Activated B cell treated with CpG ODN at 0.5 μM for 24 hours (primary cell): ENCODE measurements around the gene NPFF. TPM values are rescaled to one million over a fixed set of nuclear protein-coding genes. Genes with fewer than 3 reads are reported as not detected.

Experiments
- ATAC-seq: fragments of 200-7000 bp; cut with Tn5 transposase; one replicate; pipeline ENCODE4 v1.10.0; 2021; ENCODE audit warnings: low read depth, mild to moderate bottlenecking, moderate library complexity
- CTCF ChIA-PET: fragments of 350-600 bp; sonication (Branson Sonifier 250); formaldehyde crosslinking; loops from one replicate; lab custom pipeline; 2021; ENCODE audit warnings: antibody characterized with exemption; lab: Charles Lee
- POLR2A ChIA-PET: fragments of 350-600 bp; sonication (Branson Sonifier 250); formaldehyde crosslinking; loops from one replicate; lab custom pipeline; 2021; ENCODE audit warnings: antibody characterized with exemption; lab: Charles Lee
- DNase-seq: peaks from one replicate; pipeline ENCODE4 v3.0.0; 2022
- H3K27ac Mint-ChIP-seq: one replicate; pipeline ENCODE4 v1.8.0; 2020; ENCODE audit warnings: mixed read lengths
- H3K27me3 Mint-ChIP-seq: one replicate; pipeline ENCODE4 v1.8.0; 2021; ENCODE audit warnings: mixed read lengths
- H3K36me3 Mint-ChIP-seq: one replicate; pipeline ENCODE4 v1.8.0; 2021; ENCODE audit warnings: low read depth, mixed read lengths
- H3K4me1 Mint-ChIP-seq: one replicate; pipeline ENCODE4 v1.8.0; 2021; ENCODE audit warnings: mixed read lengths
- H3K4me3 Mint-ChIP-seq: one replicate; pipeline ENCODE4 v1.8.0; 2020; ENCODE audit warnings: mild to moderate bottlenecking, mixed read lengths
- H3K9me3 Mint-ChIP-seq: one replicate; pipeline ENCODE4 v1.8.0; 2020; ENCODE audit warnings: mixed read lengths
- intact Hi-C: fragments of 100-400 bp; cut with micrococcal nuclease; formaldehyde crosslinking; loops from one replicate; pipeline ENCODE4 v1.15.1; 2024
- total RNA-seq: library from RNA; stranded (reverse); gene quantifications from 2 replicates; pipeline ENCODE4 v1.2.3, GENCODE V29; 2022
- TF ChIP-seq, protein P1 (sequence below): fragments of 200-600 bp; IDR thresholded peaks from one replicate; pipeline ENCODE4 v1.8.0; 2022; ENCODE audit warnings: antibody characterized with exemption, mild to moderate bottlenecking

Gene NPFF
- total RNA-seq, 1 donor from 2014 or later = not detected

DNA sequence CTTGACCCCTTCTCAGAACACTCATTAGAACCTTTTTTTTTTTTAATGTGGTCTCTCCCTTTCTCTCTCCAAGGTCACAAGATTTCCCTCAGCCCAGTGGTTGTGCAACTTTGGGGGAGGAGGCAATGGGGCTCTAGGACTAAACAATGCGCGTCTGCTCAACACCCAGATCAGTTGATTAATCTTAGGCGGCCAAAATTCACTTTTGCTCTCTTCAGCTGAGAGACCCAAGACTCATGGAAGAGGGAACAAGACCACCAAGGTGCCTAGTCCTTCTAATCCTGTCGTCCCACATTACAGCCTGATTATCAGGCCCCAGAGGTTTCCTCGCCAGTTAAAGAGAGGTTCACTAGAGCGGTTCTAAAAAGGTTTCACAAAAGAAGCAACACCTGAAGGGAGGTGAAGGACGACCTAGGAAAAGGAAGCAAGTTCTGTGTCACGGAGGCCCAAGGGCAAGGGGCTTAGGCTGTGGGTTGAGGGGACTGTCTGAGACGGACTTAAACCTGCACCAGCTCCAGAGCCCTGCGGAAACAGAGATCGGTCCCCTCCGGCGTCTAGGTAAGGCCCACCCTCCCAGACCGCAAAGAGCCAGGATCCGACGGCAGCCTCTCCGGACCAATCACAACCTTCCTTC is 7.0 kb downstream of the NPFF start:
- Mint-ChIP-seq H3K4me1 (peaks cover 36% of the 10 kb centered on the region), H3K27ac (peak overlapping the region; percentile 96), H3K36me3 (peaks cover 15% of the 10 kb centered on the region), H3K9me3 (no peaks in the 10 kb centered on the region), H3K4me3 (peak overlapping the region; percentile 92), H3K27me3 (no peaks in the 10 kb centered on the region)
- intact Hi-C loops = loop anchor here (1.0 to 10.0 kb wide), 7 partner anchors 49 to 455 kb away; partner anchors contain the start of genes CSAD, PFDN5, PRR13 and ZNF740
- CTCF ChIA-PET = interaction anchor here (0.7 to 1.5 kb wide), 4 partner anchors 9 to 179 kb away, joined by 3 to 7 read pairs (median 4); partner anchors contain the start of gene AAAS
- no peak for DNase-seq
- ATAC-seq = no peak
- TF ChIP-seq, protein P1, sequence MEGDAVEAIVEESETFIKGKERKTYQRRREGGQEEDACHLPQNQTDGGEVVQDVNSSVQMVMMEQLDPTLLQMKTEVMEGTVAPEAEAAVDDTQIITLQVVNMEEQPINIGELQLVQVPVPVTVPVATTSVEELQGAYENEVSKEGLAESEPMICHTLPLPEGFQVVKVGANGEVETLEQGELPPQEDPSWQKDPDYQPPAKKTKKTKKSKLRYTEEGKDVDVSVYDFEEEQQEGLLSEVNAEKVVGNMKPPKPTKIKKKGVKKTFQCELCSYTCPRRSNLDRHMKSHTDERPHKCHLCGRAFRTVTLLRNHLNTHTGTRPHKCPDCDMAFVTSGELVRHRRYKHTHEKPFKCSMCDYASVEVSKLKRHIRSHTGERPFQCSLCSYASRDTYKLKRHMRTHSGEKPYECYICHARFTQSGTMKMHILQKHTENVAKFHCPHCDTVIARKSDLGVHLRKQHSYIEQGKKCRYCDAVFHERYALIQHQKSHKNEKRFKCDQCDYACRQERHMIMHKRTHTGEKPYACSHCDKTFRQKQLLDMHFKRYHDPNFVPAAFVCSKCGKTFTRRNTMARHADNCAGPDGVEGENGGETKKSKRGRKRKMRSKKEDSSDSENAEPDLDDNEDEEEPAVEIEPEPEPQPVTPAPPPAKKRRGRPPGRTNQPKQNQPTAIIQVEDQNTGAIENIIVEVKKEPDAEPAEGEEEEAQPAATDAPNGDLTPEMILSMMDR = no peak
- POLR2A ChIA-PET = interaction anchor here (0.6 to 3.2 kb wide), 39 partner anchors 9 to 780 kb away, joined by 3 to 53 read pairs (median 7); partner anchors contain the start of genes AAAS, ATP5MC2, CBX5 and CSAD

- Mint-ChIP-seq H3K4me1 (peaks cover 36% of the 10 kb centered on the region), H3K36me3 (peaks cover 9% of the 10 kb centered on the region), H3K4me3 (peak within 1 kb of the TSS; percentile 92), H3K27me3 (no peaks in the 10 kb centered on the region), H3K27ac (peak within 1 kb of the TSS; percentile 96), H3K9me3 (no peaks in the 10 kb centered on the region)
- POLR2A ChIA-PET = interaction anchor here (0.6 to 3.2 kb wide), 9 partner anchors 9 to 494 kb away, joined by 4 to 53 read pairs (median 10); partner anchors contain the start of genes EIF4B, PFDN5 and SP1
- DNase-seq = peak; percentile 57
- TF ChIP-seq, protein P1 = no peak
- intact Hi-C loops = loop anchor here (1.0 to 10.0 kb wide), 7 partner anchors 48 to 455 kb away; partner anchors contain the start of genes CSAD, PFDN5, PRR13 and ZNF740
- CTCF ChIA-PET = no interaction called here
- ATAC-seq = no peak
Measured at GRCh38 chr12:53499266-53500141, 7.8 kb downstream of the NPFF start, which contains the start of gene MAP3K12. MAP3K12 (minus strand) TSS chr12:53499458; CDS start chr12:53487391, 12,067 bp downstream.

DNA sequence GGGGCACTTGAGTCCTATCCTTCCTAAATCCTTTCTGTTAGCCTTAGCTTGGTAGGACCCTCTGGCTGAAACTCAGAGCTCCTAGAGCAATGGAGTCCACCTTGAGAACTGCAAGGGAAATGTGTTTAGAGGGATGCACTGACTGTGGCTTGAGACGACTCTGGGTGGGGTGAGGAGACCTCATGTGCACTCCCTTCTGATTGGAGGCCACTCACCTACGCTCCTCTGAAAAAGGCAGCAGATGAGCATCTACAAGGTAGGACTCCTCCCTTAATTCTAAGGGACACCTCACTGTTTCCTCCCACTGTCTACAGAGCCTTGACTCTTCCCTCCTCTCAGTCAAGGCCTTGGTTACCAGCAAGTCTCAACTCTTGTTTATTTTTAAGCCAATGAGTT is 9.1 kb downstream of the NPFF start:
- TF ChIP-seq, protein P1 = no peak
- ChIA-PET CTCF (interaction anchor here (0.9 kb wide), 1 partner anchor 146 kb away, joined by 3 read pairs; no protein-coding TSS in a partner anchor), POLR2A (no interaction called here)
- DNase-seq (no peak), ATAC-seq (no peak)
- peak overlapping the region; percentile 67 for H3K4me3 Mint-ChIP-seq
- peaks cover 3% of the 10 kb centered on the region for H3K36me3 Mint-ChIP-seq
- H3K27me3 Mint-ChIP-seq = no peaks in the 10 kb centered on the region
- H3K9me3 Mint-ChIP-seq = no peaks in the 10 kb centered on the region
- peak overlapping the region; percentile 50 for H3K27ac Mint-ChIP-seq
- intact Hi-C loops = no loop called here
- H3K4me1 Mint-ChIP-seq = peaks cover 47% of the 10 kb centered on the region

GRCh38 chr12:53497461-53497860 is 9.8 kb downstream of the NPFF start:
- ATAC-seq (no peak), DNase-seq (no peak)
- peaks cover 3% of the 10 kb centered on the region for H3K36me3 Mint-ChIP-seq
- peaks cover 46% of the 10 kb centered on the region for H3K4me1 Mint-ChIP-seq
- POLR2A ChIA-PET = no interaction called here
- TF ChIP-seq, protein P1 = no peak
- CTCF ChIA-PET = interaction anchor here (0.9 kb wide), 1 partner anchor 145 kb away, joined by 3 read pairs; no protein-coding TSS in a partner anchor
- no peaks in the 10 kb centered on the region for H3K27me3 Mint-ChIP-seq
- intact Hi-C loops = no loop called here
- no peaks in the 10 kb centered on the region for H3K9me3 Mint-ChIP-seq
- no peak overlapping the region for H3K4me3 Mint-ChIP-seq
- no peak overlapping the region for H3K27ac Mint-ChIP-seq
